Measurements from ENCODE around the gene GSN.

GRCh38 chr9:121331549-121331948 is 63.6 kb downstream of the GSN start:
- TF ChIP-seq CTCF (IDR thresholded peaks at IDR 0.05; ENCODE audit: low read depth, low read length) (no peak), POLR2A (IDR thresholded peaks at IDR 0.05; ENCODE audit: extremely low read depth, insufficient read length) (no peak), MAX (IDR thresholded peaks at IDR 0.05; ENCODE audit: low read depth, low read length) (no peak), MYC (IDR thresholded peaks at IDR 0.05; ENCODE audit: low read depth, low read length) (no peak)
